NB4 (cell line): ENCODE measurements around the gene PRSS21.

Source experiments
- DNase-seq: peaks from one replicate; pipeline ENCODE4 v3.0.0; 2010; ENCODE audit warnings: low read depth
- H3K4me3 ChIP-seq: one replicate; pipeline ENCODE4 v1.5.1; 2011; ENCODE audit warnings: mild to moderate bottlenecking, low read depth, low read length, moderate library complexity
- CTCF ChIP-seq: IDR thresholded peaks from one replicate; pipeline ENCODE4 v1.5.1; 2012; ENCODE audit warnings: low read depth, low read length
- MAX ChIP-seq: IDR thresholded peaks from 2 replicates; pipeline ENCODE4 v1.6.1; 2011; ENCODE audit warnings: low read depth, low read length
- MYC ChIP-seq: IDR thresholded peaks from 2 replicates; pipeline ENCODE4 v1.6.1; 2011; ENCODE audit warnings: low read depth, low read length
- POLR2A ChIP-seq: IDR thresholded peaks from 2 replicates; pipeline ENCODE4 v1.6.1; 2011; ENCODE audit warnings: mild to moderate bottlenecking; ENCODE audit not compliant: insufficient read length; ENCODE audit errors: extremely low read depth

PRSS21 gene

GRCh38 chr16:2779978-2780898 is 36.8 kb upstream of the PRSS21 start:
- no peak for DNase-seq
- no peak overlapping the region for H3K4me3 ChIP-seq
- no peak for TF ChIP-seq CTCF
- no peak for TF ChIP-seq MAX
- TF ChIP-seq POLR2A: no peak
- no peak for TF ChIP-seq MYC

GRCh38 chr16:2782583-2783351 is 34.3 kb upstream of the PRSS21 start:
- TF ChIP-seq MYC: no peak
- no peak for TF ChIP-seq POLR2A
- TF ChIP-seq MAX: no peak
- no peak for TF ChIP-seq CTCF
- no peak overlapping the region for H3K4me3 ChIP-seq
- DNase-seq: no peak

- TF ChIP-seq MYC (no peak), MAX (no peak), CTCF (no peak), POLR2A (no peak)
- no peak overlapping the region for H3K4me3 ChIP-seq
- no peak for DNase-seq
Observed at GRCh38 chr16:2783581-2784357, 33.3 kb upstream of the PRSS21 start.

- no peak for DNase-seq
- no peak for TF ChIP-seq MAX
- TF ChIP-seq MYC: no peak
- TF ChIP-seq POLR2A: no peak
- no peak for TF ChIP-seq CTCF
- no peak overlapping the region for H3K4me3 ChIP-seq
Observed at GRCh38 chr16:2784358-2785100, 32.5 kb upstream of the PRSS21 start.
